T47D (cell line): ENCODE data around the gene RAB9B.

Source experiments
- DNase-seq, 2 experiments: peaks; one replicate each; pipeline versions ENCODE4 v3.0.0 to v3.0.0-alpha.2; 2011 to 2012; ENCODE audit warnings: low read depth in 1 of 2, low spot score in 1 of 2
- JUND ChIP-seq: IDR thresholded peaks from 2 replicates; pipeline ENCODE4 v1.6.1; 2012; ENCODE audit warnings: low read depth
- in situ Hi-C: cut with HindIII; loops from 2 replicates; pipeline ENCODE4 v1.10.0; 2016; ENCODE audit warnings: low sequenced_read_pairs, low pct_unique_long_range_greater_than_20kb

RAB9B gene

DNA sequence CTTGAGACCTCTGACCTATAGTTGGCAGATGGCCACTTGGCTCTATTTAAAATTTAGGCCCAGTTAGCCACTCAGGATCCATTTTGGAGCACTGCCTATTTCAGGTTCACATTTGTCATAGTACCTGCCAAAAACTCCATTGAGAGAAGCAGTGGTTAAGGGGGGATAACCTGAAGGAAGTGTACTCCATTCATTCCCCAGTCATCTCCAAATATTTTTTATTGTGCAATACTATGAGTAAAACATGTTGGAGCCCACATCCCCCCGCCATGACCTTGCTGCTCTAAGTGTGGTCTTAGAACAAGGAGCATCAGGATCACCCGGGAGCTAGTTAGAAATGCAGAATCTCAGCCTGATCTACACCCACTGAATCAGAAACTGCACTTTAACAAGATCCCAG is 34.4 kb downstream of the RAB9B start:
- no peak for DNase-seq
- no peak for TF ChIP-seq JUND
- in situ Hi-C loops: no loop called here

DNA sequence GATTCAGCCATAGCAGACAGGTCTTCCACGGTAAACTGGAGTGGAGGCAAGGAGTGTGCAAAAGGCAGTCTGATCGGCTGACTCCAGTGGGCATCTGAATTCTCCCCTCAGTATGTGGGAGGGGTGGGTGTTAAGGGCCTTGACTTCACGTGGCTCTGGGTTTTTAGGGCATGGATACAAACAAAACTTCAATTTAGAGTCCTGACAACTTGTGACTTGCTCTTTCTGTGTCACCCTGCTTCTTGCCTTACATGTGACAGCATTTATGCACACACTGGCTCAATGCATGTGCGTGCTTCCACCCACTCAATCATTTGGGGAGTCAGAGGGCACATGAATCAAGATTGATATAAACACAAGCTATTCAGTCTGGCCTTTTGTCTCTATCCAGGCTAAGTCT is 37.9 kb downstream of the RAB9B start:
- no peak for DNase-seq
- no peak for TF ChIP-seq JUND
- in situ Hi-C loops: no loop called here

DNA sequence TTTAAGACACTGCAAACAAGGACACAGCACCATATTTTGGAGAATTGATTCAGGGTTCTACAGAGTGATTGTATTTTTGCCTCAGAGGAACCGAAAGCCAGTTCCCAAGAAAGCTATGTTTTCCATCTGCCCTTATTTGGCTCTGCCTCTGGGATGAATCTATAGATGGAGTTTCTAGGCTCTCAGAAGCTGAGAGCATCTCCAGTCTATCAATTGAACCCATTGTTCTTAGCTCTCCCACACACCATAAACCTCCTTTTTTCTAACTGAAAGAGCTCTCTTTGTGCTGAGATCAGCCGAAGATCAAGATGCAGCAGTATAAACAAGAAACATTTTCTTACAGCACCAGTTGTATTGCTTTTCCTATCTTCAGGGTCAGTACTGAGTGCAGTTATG is 38.5 kb downstream of the RAB9B start:
- TF ChIP-seq JUND: no peak
- no peak for DNase-seq
- in situ Hi-C loops: no loop called here

DNA sequence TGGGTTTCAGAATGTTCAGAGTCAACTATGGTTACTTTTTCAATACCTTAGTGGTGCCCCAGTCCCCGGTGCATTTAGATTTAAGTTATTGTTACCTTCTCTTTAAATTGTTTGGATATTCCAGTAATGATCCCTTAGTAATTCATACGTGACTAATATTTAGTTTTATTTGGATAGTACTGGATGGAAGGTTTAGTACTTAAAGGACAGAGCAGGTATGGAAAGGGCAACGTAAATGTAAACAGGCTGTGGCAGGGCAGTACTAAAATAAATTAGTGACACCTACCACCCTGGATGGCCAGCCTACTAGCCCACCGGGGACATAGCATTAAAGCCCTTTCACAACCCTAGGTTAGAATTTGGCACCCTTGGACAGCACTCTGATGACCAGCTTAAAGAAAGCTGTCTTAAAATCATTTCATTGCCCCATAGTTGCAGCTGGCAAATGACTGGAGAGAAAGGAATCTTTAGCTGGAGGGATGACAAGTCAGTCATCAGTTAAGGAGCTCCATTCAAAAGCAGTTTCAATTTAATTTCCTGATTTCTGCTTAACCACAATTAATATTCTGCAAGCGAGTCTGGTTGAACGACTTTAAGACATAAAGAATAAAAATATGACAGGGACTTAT is 39.0 kb downstream of the RAB9B start:
- no peak for TF ChIP-seq JUND
- DNase-seq: peak in 1 of 2 experiments; percentile 0
- in situ Hi-C loops: no loop called here

DNA sequence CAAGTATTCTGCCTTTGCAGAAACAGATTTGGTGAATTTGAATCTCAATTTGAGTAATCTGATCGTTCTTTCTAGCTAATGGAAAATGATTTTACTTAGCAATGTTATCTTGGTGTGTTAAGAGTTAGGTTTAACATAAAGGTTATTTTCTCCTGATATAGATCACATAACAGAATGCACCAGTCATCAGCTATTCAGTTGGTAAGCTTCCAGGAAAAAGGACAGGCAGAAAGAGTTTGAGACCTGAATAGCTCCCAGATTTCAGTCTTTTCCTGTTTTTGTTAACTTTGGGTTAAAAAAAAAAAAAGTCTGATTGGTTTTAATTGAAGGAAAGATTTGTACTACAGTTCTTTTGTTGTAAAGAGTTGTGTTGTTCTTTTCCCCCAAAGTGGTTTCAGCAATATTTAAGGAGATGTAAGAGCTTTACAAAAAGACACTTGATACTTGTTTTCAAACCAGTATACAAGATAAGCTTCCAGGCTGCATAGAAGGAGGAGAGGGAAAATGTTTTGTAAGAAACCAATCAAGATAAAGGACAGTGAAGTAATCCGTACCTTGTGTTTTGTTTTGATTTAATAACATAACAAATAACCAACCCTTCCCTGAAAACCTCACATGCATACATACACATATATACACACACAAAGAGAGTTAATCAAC is 40.1 kb downstream of the RAB9B start:
- TF ChIP-seq JUND: no peak
- no peak for DNase-seq
- in situ Hi-C loops: no loop called here

DNA sequence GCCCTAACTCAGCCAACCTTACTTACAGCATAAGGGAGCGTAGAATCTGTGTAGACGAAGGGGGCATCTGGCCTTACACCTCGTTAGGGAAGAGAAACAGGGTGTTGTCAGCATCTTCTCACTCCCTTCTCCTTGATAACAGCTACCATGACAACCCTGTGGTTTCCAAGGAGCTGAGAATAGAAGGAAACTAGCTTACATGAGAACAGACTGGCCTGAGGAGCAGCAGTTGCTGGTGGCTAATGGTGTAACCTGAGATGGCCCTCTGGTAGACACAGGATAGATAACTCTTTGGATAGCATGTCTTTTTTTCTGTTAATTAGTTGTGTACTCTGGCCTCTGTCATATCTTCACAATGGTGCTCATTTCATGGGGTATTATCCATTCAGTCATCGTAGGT is 40.8 kb downstream of the RAB9B start:
- no peak for TF ChIP-seq JUND
- in situ Hi-C loops: no loop called here

DNA sequence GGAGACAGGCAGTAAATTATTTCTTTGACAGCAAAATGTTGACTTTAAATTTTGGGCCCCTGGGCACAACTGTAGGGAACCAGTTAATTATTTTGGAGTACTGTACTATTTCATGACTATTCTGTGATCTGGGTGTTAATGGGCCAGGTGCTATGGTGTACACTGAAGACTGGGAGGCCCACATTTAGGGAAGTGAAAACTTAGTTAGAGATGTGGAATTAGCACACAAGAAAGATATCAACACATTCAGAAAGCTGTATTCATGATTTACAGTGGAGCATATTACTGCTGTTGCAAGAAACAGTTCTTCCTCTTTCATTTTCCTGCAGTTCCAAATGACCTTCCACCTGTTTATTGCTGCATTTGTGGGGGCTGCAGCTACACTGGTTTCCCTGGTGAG is 43.1 kb downstream of the RAB9B start:
- in situ Hi-C loops: no loop called here
- DNase-seq: no peak

More for the DNA sequence above, 40.8 kb downstream of the RAB9B start:
- no peak for DNase-seq

DNA sequence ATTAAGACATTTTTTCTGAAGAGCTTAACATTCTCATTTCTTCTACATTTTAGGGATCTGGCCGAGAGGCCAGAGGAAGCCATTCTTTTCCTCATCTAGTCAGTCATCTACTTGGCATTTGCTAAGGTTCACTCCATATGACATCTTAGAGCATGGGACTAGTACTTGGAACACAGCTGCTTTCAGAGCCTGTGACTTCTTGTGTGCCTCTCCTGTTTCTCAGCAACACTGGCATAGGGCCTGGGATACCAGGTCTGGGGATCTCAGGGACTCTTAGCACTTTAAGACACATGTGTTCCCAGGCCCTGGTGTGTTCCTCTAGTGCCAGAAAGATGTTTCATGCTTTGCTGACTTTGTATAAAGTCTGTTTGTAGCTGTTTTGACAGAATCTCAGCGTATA is 48.1 kb downstream of the RAB9B start:
- no peak for DNase-seq
- no peak for TF ChIP-seq JUND
- in situ Hi-C loops: no loop called here

More for the DNA sequence above, 43.1 kb downstream of the RAB9B start:
- no peak for TF ChIP-seq JUND

DNA sequence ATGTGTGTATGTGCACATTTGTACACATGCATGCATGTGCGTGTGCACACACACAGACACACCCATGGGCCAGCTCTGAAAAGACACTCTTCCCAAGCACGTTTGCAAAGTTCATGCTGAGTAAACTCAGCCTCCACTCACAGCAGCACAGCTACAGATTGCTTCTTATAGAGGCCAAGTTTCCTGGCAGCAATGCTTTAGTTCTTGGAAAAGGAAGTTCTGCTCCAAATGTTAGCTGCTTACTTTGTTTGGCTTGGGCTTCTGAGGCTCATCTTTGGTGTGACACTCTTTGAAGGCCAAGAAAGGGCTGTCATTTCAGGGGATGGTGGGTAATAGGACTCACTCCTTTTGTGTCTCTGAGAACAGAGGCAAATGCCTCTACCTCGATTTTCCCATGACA is 48.9 kb downstream of the RAB9B start:
- in situ Hi-C loops: no loop called here
- DNase-seq: no peak
- no peak for TF ChIP-seq JUND

DNA sequence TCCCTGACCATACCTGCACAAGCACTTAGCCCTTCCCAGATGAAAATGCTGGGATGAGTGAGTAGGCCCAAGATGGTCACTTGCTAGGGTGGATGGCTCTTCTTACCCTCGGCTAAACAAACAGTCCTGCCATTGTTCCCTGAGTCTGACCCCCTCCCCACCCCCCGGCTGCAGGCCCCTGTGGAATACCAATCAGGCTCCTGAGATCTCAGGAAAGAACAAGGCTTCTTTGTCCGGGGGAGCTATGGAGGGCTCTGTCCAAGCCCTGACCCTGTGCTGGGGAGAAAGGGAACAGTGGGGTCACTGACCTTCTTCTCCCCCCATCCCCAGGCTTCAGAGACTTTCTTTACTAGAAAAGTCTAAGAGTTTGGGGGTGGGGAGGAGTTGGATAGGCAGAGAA is 49.4 kb downstream of the RAB9B start:
- DNase-seq: no peak
- TF ChIP-seq JUND: no peak
- in situ Hi-C loops: no loop called here

DNA sequence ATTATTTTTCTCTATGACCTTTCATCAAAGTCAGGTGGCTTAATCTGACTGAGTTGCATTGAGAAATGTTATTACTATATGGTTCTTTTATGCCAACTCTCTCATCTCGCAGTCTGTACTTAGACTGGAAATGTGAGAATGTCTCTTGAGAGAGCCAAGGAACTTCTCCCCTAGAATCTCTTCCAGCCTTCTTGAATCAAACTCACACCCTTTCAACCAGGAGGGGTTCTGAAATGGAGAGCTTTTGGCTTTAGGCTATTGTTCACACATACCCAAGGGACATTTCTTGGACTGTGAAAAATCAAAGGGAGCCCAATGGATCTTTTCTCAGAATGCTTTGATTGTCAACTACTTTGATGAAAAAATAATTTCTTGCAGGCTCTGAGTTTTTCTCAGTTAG is 50.4 kb downstream of the RAB9B start:
- TF ChIP-seq JUND: no peak
- in situ Hi-C loops: no loop called here
- DNase-seq: no peak

DNA sequence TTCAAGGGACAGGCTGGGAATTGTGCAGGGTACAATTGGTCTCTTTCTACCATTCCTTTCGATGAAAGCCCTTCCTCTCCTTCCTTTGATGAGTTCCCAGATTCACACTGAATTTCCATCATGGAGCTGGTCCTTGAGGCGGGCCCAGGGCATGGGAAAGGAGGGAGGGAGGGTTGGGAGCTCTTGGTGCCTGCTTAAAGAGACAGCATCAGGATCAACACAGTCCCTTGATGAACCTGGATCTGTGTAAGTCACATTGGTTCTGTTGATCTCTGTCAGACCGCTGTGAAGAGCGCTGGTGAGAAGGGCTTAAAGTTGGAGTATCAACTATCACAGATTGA is 51.0 kb downstream of the RAB9B start:
- in situ Hi-C loops: no loop called here
- no peak for DNase-seq
- TF ChIP-seq JUND: no peak

DNA sequence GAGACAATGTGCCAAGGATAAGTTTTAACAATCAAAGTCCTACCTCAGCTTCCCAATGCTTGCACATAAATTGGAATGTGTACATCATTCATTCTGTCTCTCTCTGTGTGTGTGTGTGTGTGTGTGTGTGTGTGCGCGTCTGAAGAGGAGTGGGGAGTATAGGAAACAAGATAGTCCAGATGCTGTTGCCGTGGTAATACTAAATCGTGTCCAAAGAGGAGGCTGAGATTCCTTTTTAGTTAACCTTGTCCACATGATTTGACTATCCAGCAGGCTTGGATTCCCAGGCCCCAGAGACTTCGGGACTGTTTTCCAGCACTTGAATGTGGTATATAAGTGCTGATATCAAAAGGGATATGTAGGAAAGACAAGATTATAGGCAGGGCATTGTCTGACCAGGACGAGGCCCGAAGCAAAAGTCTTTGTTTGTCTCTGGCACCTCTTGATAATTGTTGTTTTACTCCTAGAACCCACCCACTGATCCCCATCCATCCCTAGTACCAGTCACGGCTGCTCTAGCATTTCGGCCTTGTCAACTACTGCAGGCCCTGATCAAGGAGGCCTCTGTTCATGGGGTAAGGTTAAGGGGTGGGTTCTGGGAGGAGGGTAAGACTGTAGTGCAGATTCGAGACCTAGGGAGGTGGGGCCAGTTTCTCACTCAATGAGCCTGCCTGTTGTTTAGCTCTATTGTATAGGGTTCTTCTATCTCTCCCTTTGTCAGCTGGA is 51.6 kb downstream of the RAB9B start:
- no peak for DNase-seq
- in situ Hi-C loops: no loop called here
- no peak for TF ChIP-seq JUND

DNA sequence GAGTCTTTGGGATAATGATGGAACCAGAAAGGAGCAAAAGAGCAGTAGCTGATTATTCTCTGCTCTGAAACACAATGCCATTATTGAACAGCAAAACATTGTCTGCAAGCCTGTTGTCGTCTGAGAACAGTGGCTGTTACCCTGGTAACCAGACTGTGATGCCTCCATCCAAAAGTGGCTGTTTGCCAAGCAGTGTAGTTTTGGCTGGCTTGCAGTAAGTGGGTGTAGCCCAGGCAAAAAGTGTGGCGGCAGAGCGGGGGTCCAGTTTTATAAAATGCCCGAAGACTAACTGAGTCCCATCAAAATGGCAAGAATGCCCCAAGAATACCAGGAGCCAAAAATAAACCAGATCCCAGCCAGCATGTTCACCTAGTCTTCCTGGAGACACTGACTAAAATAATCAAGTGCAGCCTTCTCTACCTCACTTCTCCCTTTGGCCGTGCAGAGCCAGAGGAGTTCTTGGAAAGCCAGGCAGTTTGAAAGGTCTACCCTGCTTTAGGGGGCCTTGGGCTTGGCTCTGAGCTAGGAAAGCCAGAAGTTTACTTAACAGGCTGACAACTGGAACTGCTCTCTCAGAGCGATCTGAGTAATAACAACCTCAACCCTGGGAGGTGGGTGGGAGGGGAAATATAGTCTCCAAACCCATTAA is 52.8 kb downstream of the RAB9B start:
- DNase-seq: no peak
- no peak for TF ChIP-seq JUND
- in situ Hi-C loops: no loop called here
